GM12873 (cell line): ENCODE measurements around the gene TSPAN18.

Experiments used
- CTCF ChIP-seq: IDR thresholded peaks from 2 replicates; pipeline ENCODE4 v1.5.1; 2012; ENCODE audit warnings: low read depth, mild to moderate bottlenecking, moderate library complexity, low read length, control low read depth; ENCODE audit not compliant: insufficient read depth; ENCODE audit errors: missing control alignments

Gene TSPAN18

GRCh38 chr11:44876906-44877305, 150.1 kb downstream of the TSPAN18 start:
- no peak for TF ChIP-seq CTCF

- no peak for TF ChIP-seq CTCF
Measured at GRCh38 chr11:44877571-44878497, 151.1 kb downstream of the TSPAN18 start.

GRCh38 chr11:44878711-44879110, 151.9 kb downstream of the TSPAN18 start:
- TF ChIP-seq CTCF = no peak

GRCh38 chr11:44879432-44879831, 152.7 kb downstream of the TSPAN18 start:
- TF ChIP-seq CTCF = no peak

GRCh38 chr11:44880511-44880910, 153.7 kb downstream of the TSPAN18 start:
- no peak for TF ChIP-seq CTCF

- no peak for TF ChIP-seq CTCF
Measured at GRCh38 chr11:44880953-44881352, 154.2 kb downstream of the TSPAN18 start.

GRCh38 chr11:44883277-44883676, 156.5 kb downstream of the TSPAN18 start:
- TF ChIP-seq CTCF = no peak
